ENCODE data around the gene TAOK3.
A peak's percentile ranks its signal among the peaks of the same experiment; 100 is the strongest.
"Not testable (repeated sequence)": the region's sequence is repeated elsewhere in the genome, so short reads cannot be mapped to it uniquely, and the experiment has no call there.

Gene TAOK3

DNA sequence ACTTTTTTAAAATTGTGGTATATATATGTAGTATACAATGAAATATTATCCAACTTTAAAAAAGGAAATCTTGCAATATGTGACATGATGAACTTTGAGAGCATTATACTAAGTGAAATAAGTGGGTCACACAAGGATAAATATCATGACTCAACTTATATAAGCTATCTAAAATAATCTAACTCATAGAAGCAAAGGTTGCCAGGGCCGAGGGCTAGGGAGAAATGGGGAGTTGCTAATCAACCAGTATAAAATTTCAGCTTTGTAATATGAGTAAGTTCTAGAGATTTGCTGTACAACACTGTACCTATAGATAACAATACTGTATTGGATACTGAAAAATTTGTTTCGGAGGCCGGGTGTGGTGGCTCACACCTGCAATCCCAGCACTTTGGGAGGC is 38.5 kb downstream of the TAOK3 start:
- H3K36me3 Mint-ChIP-seq: peaks cover 20% of the 10 kb centered on the region
- no peaks in the 10 kb centered on the region for H3K27me3 Mint-ChIP-seq
- H3K4me3 Mint-ChIP-seq: no peak overlapping the region
- no peak overlapping the region for H3K27ac Mint-ChIP-seq
- no peaks in the 10 kb centered on the region for H3K9me3 Mint-ChIP-seq
- H3K4me1 Mint-ChIP-seq: peaks cover 66% of the 10 kb centered on the region

- Mint-ChIP-seq H3K4me1 (peaks cover 65% of the 10 kb centered on the region), H3K27ac (no peak overlapping the region), H3K27me3 (no peaks in the 10 kb centered on the region), H3K4me3 (no peak overlapping the region), H3K36me3 (peaks cover 18% of the 10 kb centered on the region), H3K9me3 (no peaks in the 10 kb centered on the region)
Observed at GRCh38 chr12:118332511-118332910, 40.2 kb downstream of the TAOK3 start.

GRCh38 chr12:118330421-118331018 is 42.2 kb downstream of the TAOK3 start:
- no peak overlapping the region for H3K4me3 Mint-ChIP-seq
- peaks cover 62% of the 10 kb centered on the region for H3K4me1 Mint-ChIP-seq
- no peaks in the 10 kb centered on the region for H3K9me3 Mint-ChIP-seq
- peaks cover 24% of the 10 kb centered on the region for H3K36me3 Mint-ChIP-seq
- peak overlapping the region; percentile 1 for H3K27ac Mint-ChIP-seq
- H3K27me3 Mint-ChIP-seq: no peaks in the 10 kb centered on the region

GRCh38 chr12:118328486-118329330 is 44.0 kb downstream of the TAOK3 start:
- no peaks in the 10 kb centered on the region for H3K9me3 Mint-ChIP-seq
- no peak overlapping the region for H3K4me3 Mint-ChIP-seq
- H3K27me3 Mint-ChIP-seq: no peaks in the 10 kb centered on the region
- peaks cover 67% of the 10 kb centered on the region for H3K4me1 Mint-ChIP-seq
- no peak overlapping the region for H3K27ac Mint-ChIP-seq
- peaks cover 19% of the 10 kb centered on the region for H3K36me3 Mint-ChIP-seq

- no peaks in the 10 kb centered on the region for H3K27me3 Mint-ChIP-seq
- no peaks in the 10 kb centered on the region for H3K9me3 Mint-ChIP-seq
- H3K36me3 Mint-ChIP-seq: peaks cover 14% of the 10 kb centered on the region
- H3K4me3 Mint-ChIP-seq: no peak overlapping the region
- H3K4me1 Mint-ChIP-seq: peaks cover 61% of the 10 kb centered on the region
- no peak overlapping the region for H3K27ac Mint-ChIP-seq
Observed at GRCh38 chr12:118327391-118327790, 45.3 kb downstream of the TAOK3 start.

DNA sequence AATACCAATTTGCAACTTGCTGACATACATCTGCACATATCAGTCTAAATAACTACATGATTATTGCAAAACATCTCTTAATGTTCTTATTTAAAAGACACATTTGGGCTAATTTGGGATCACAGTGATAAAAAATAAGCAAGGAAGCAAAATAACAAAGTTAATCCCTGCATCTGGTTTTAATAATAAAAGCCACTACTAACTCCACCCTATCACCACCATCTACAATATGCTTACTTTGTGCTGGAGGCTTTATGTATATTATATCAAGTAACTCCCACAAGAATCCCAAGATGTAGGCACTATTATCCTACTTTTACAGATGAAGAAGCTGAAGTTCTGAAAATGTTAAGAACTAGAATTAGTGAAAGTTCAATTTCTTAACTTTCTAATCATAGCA is 45.7 kb downstream of the TAOK3 start:
- Mint-ChIP-seq H3K27me3 (no peaks in the 10 kb centered on the region), H3K36me3 (peaks cover 14% of the 10 kb centered on the region), H3K9me3 (no peaks in the 10 kb centered on the region), H3K4me1 (peaks cover 57% of the 10 kb centered on the region), H3K4me3 (no peak overlapping the region), H3K27ac (no peak overlapping the region)

DNA sequence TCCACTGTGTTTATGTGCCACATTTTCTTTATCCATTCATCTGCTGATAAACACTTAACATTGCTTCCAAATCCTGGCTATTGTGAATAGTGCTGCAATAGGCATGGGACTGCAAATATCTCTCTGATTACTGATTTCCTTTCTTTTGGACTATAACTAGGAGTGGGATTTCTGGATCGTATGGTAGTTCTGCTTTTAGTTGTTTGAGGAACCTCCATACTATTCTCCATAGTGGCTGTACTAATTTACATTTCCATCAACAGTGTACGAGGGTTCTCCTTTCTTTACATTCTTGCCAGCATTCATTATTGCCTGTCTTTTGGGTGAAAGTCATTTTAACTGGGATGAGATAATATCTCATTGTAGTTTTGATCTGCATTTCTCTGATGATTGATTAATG is 47.6 kb downstream of the TAOK3 start:
- H3K36me3 Mint-ChIP-seq: peaks cover 11% of the 10 kb centered on the region
- no peak overlapping the region for H3K4me3 Mint-ChIP-seq
- peaks cover 57% of the 10 kb centered on the region for H3K4me1 Mint-ChIP-seq
- no peaks in the 10 kb centered on the region for H3K27me3 Mint-ChIP-seq
- H3K27ac Mint-ChIP-seq: no peak overlapping the region
- H3K9me3 Mint-ChIP-seq: no peaks in the 10 kb centered on the region

- H3K27ac Mint-ChIP-seq: peak overlapping the region; percentile 85
- peaks cover 12% of the 10 kb centered on the region for H3K36me3 Mint-ChIP-seq
- no peak overlapping the region for H3K4me3 Mint-ChIP-seq
- peaks cover 7% of the 10 kb centered on the region for H3K9me3 Mint-ChIP-seq
- no peaks in the 10 kb centered on the region for H3K27me3 Mint-ChIP-seq
- H3K4me1 Mint-ChIP-seq: peaks cover 56% of the 10 kb centered on the region
Observed at GRCh38 chr12:118319627-118320026, 53.1 kb downstream of the TAOK3 start.

- Mint-ChIP-seq H3K4me1 (peaks cover 59% of the 10 kb centered on the region), H3K36me3 (peaks cover 12% of the 10 kb centered on the region), H3K9me3 (peaks cover 7% of the 10 kb centered on the region), H3K4me3 (no peak overlapping the region), H3K27ac (no peak overlapping the region), H3K27me3 (no peaks in the 10 kb centered on the region)
Observed at GRCh38 chr12:118318744-118319143, 54.0 kb downstream of the TAOK3 start.

DNA sequence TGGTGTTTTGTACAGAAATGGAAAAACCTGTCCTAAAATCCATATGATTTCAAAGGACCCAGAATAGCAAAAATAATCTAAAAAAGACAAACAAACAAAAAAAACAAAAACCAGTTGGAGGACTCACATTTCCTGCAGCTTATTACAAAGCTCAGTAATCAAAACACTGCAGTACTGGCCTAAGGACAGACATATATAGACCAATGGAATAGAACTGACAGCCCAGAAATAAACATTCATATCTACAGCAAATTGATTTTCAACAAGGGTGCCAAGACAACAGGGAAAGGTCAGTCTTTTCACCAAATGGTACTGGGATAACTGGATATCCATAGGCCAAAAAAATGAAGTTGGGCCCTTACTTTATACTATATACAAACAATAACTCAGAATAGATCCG is 55.0 kb downstream of the TAOK3 start:
- Mint-ChIP-seq H3K4me1 (peaks cover 59% of the 10 kb centered on the region), H3K36me3 (peaks cover 12% of the 10 kb centered on the region), H3K27ac (no peak overlapping the region), H3K9me3 (peaks cover 7% of the 10 kb centered on the region), H3K4me3 (no peak overlapping the region), H3K27me3 (no peaks in the 10 kb centered on the region)

DNA sequence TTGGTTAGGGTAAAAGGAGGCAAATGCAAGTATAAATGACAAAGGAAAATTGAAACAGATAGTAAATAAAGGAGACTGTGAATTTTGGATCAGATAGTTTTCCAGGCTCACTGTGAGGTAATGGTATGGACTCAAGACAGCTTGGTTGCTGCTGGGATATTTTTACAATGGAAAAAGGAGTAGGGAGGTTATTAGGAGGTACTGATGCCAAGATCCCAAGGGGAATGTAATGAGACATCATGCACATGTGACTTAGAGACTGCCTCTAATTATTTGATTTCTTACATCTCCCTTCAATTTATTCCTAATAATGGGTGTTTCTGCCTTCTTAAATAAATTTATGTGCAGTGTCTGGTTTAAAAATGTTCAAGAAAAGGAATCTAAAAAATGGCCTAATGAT is 56.9 kb downstream of the TAOK3 start:
- peaks cover 14% of the 10 kb centered on the region for H3K36me3 Mint-ChIP-seq
- no peak overlapping the region for H3K27ac Mint-ChIP-seq
- no peak overlapping the region for H3K4me3 Mint-ChIP-seq
- no peaks in the 10 kb centered on the region for H3K27me3 Mint-ChIP-seq
- peaks cover 7% of the 10 kb centered on the region for H3K9me3 Mint-ChIP-seq
- H3K4me1 Mint-ChIP-seq: peaks cover 62% of the 10 kb centered on the region

GRCh38 chr12:118312578-118312977 is 60.1 kb downstream of the TAOK3 start:
- Mint-ChIP-seq H3K9me3 (no peaks in the 10 kb centered on the region), H3K36me3 (peaks cover 5% of the 10 kb centered on the region), H3K27me3 (no peaks in the 10 kb centered on the region), H3K4me3 (peak overlapping the region; percentile 5), H3K27ac (peak overlapping the region; percentile 68), H3K4me1 (peaks cover 47% of the 10 kb centered on the region)

- no peaks in the 10 kb centered on the region for H3K9me3 Mint-ChIP-seq
- H3K27me3 Mint-ChIP-seq: no peaks in the 10 kb centered on the region
- peaks cover 4% of the 10 kb centered on the region for H3K36me3 Mint-ChIP-seq
- peaks cover 52% of the 10 kb centered on the region for H3K4me1 Mint-ChIP-seq
- no peak overlapping the region for H3K4me3 Mint-ChIP-seq
- no peak overlapping the region for H3K27ac Mint-ChIP-seq
Observed at GRCh38 chr12:118311666-118312065, 61.0 kb downstream of the TAOK3 start.

DNA sequence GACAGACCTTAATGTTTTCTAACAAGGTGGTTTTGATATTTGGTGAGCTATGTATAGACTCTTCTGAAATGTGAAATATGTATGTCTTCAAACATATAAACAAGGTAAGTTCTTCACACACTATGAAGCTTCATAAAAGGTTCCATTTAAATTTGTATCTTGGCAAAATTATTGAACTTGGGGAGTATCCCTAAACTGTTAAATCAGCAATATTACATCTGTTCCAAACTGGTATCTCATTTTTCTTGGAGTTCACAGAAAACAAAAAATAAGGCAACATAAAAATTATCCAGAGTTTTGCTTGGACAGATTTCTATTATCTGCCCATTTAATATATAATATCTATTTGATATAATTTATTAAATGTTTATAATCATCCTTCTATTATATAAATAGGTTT is 62.4 kb downstream of the TAOK3 start:
- no peaks in the 10 kb centered on the region for H3K27me3 Mint-ChIP-seq
- H3K4me1 Mint-ChIP-seq: peaks cover 42% of the 10 kb centered on the region
- no peak overlapping the region for H3K4me3 Mint-ChIP-seq
- H3K36me3 Mint-ChIP-seq: peaks cover 1% of the 10 kb centered on the region
- H3K9me3 Mint-ChIP-seq: no peaks in the 10 kb centered on the region
- no peak overlapping the region for H3K27ac Mint-ChIP-seq

GRCh38 chr12:118308006-118308405 is 64.7 kb downstream of the TAOK3 start:
- H3K9me3 Mint-ChIP-seq, H3K4me3 Mint-ChIP-seq, H3K27me3 Mint-ChIP-seq, H3K27ac Mint-ChIP-seq, H3K36me3 Mint-ChIP-seq: not testable (repeated sequence)
- peaks cover 36% of the 10 kb centered on the region for H3K4me1 Mint-ChIP-seq

- Mint-ChIP-seq H3K27ac (peak overlapping the region; percentile 73), H3K9me3 (no peaks in the 10 kb centered on the region), H3K27me3 (no peaks in the 10 kb centered on the region), H3K4me1 (peaks cover 37% of the 10 kb centered on the region), H3K36me3 (peaks cover 5% of the 10 kb centered on the region), H3K4me3 (peak overlapping the region; percentile 47)
Observed at GRCh38 chr12:118307069-118307954, 65.4 kb downstream of the TAOK3 start.
